HepG2 (cell line): ENCODE measurements around the gene SH3TC2. TPM values are rescaled to one million over a fixed set of nuclear protein-coding genes. Genes with fewer than 3 reads are reported as not detected.

ENCODE experiments used
- CHD2 ChIP-seq: IDR thresholded peaks from 2 replicates; pipeline ENCODE4 v1.6.1; 2011; ENCODE audit warnings: low read depth, low read length, improper control_type of control experiment
- FOXC1 ChIP-seq: sonication (generic); formaldehyde crosslinking; IDR thresholded peaks from 2 replicates; pipeline ENCODE4 v1.8.0; 2022; ENCODE audit warnings: mild to moderate bottlenecking, missing genetic modification reagents, borderline replicate concordance
- GABPA ChIP-seq, 2 experiments: IDR thresholded peaks; 2 replicates each; pipeline ENCODE4 v1.6.1; 2011 to 2016; ENCODE audit warnings: low read depth in 2 of 2, low read length in 1 of 2, missing biosample characterization in 1 of 2, missing genetic modification characterization in 1 of 2
- HDAC2 ChIP-seq: sonication (generic); formaldehyde crosslinking; IDR thresholded peaks from 2 replicates; pipeline ENCODE4 v1.4.0; 2020; ENCODE audit warnings: missing genetic modification reagents
- ISL2 ChIP-seq: sonication (generic); formaldehyde crosslinking; IDR thresholded peaks from 2 replicates; pipeline ENCODE4 v1.5.0; 2020; ENCODE audit warnings: missing genetic modification reagents
- KAT8 ChIP-seq: IDR thresholded peaks from 2 replicates; pipeline ENCODE4 v1.6.1; 2016; ENCODE audit warnings: missing genetic modification reagents, missing compliant biosample characterization
- KDM2A ChIP-seq: sonication (generic); formaldehyde crosslinking; IDR thresholded peaks from 2 replicates; pipeline ENCODE4 v1.4.0; 2020; ENCODE audit warnings: low read depth, missing genetic modification reagents, borderline replicate concordance
- MAFF ChIP-seq: IDR thresholded peaks from 2 replicates; pipeline ENCODE4 v1.6.1; 2011; ENCODE audit warnings: low read depth, low read length, improper control_type of control experiment
- MTF2 ChIP-seq: sonication (generic); formaldehyde crosslinking; IDR thresholded peaks from 2 replicates; pipeline ENCODE4 v1.5.0; 2020; ENCODE audit warnings: missing genetic modification reagents, borderline replicate concordance
- MYC ChIP-seq: sonication (generic); formaldehyde crosslinking; IDR thresholded peaks from 2 replicates; pipeline ENCODE4 v1.9.0; 2021; ENCODE audit warnings: missing genetic modification reagents, borderline replicate concordance
- PATZ1 ChIP-seq: sonication (generic); formaldehyde crosslinking; IDR thresholded peaks from 2 replicates; pipeline ENCODE4 v1.4.0; 2020; ENCODE audit warnings: missing genetic modification reagents
- PAWR ChIP-seq: sonication (generic); formaldehyde crosslinking; IDR thresholded peaks from 2 replicates; pipeline ENCODE4 v1.4.0; 2020; ENCODE audit warnings: missing genetic modification reagents, mild to moderate bottlenecking, borderline replicate concordance
- PHF21A ChIP-seq: sonication (generic); formaldehyde crosslinking; IDR thresholded peaks from 2 replicates; pipeline ENCODE4 v1.5.0; 2020; ENCODE audit warnings: mild to moderate bottlenecking, missing genetic modification reagents
- POLR2AphosphoS2 ChIP-seq: IDR thresholded peaks from 2 replicates; pipeline ENCODE4 v1.6.1; 2011; ENCODE audit warnings: low read depth, low read length, improper control_type of control experiment
- POLR2G ChIP-seq: fragments of 200-400 bp; formaldehyde crosslinking; IDR thresholded peaks from 2 replicates; pipeline ENCODE4 v1.6.1; 2018; ENCODE audit warnings: mild to moderate bottlenecking, low read depth, low read length, moderate library complexity
- RBM39 ChIP-seq: fragments of 200-400 bp; formaldehyde crosslinking; IDR thresholded peaks from one replicate; pipeline ENCODE4 v1.6.1; 2018; ENCODE audit warnings: antibody characterized with exemption, mild to moderate bottlenecking, low read depth, low read length; ENCODE audit not compliant: poor library complexity, severe bottlenecking
- SAP130 ChIP-seq: IDR thresholded peaks from 2 replicates; pipeline ENCODE4 v1.6.1; 2016; ENCODE audit warnings: low read depth
- SP5 ChIP-seq: IDR thresholded peaks from 2 replicates; pipeline ENCODE4 v1.6.1; 2016; ENCODE audit warnings: low read depth, borderline replicate concordance
- ZBTB1 ChIP-seq: sonication (generic); formaldehyde crosslinking; IDR thresholded peaks from 2 replicates; pipeline ENCODE4 v1.4.0; 2020; ENCODE audit warnings: missing genetic modification reagents, borderline replicate concordance
- ZBTB26 ChIP-seq: IDR thresholded peaks from 2 replicates; pipeline ENCODE4 v1.6.1; 2016; ENCODE audit warnings: missing compliant biosample characterization, missing genetic modification reagents, borderline replicate concordance
- ZNF121 ChIP-seq: sonication (generic); formaldehyde crosslinking; IDR thresholded peaks from 2 replicates; pipeline ENCODE4 v1.5.0; 2020; ENCODE audit warnings: mild to moderate bottlenecking, missing genetic modification reagents
- ZNF138 ChIP-seq: sonication (generic); formaldehyde crosslinking; IDR thresholded peaks from 2 replicates; pipeline ENCODE4 v1.5.0; 2020; ENCODE audit warnings: mild to moderate bottlenecking, low read depth, missing genetic modification reagents
- ZNF260 ChIP-seq: sonication (generic); formaldehyde crosslinking; IDR thresholded peaks from 2 replicates; pipeline ENCODE4 v1.4.0; 2020; ENCODE audit warnings: missing genetic modification reagents, low read depth, mild to moderate bottlenecking, borderline replicate concordance
- ZNF263 ChIP-seq: sonication (generic); formaldehyde crosslinking; IDR thresholded peaks from 2 replicates; pipeline ENCODE4 v1.4.0; 2020; ENCODE audit warnings: missing genetic modification reagents
- ZNF292 ChIP-seq: sonication (generic); formaldehyde crosslinking; IDR thresholded peaks from 2 replicates; pipeline ENCODE4 v1.8.1; 2022; ENCODE audit warnings: mild to moderate bottlenecking, low read depth, missing genetic modification reagents, borderline replicate concordance
- ZNF3 ChIP-seq: IDR thresholded peaks from 2 replicates; pipeline ENCODE4 v1.7.0; 2017; ENCODE audit warnings: inconsistent platforms
- ZNF614 ChIP-seq: IDR thresholded peaks from 2 replicates; pipeline ENCODE4 v1.6.1; 2018; ENCODE audit warnings: missing biosample characterization, missing genetic modification reagents, inconsistent platforms, borderline replicate concordance
- ZNF616 ChIP-seq: sonication (generic); formaldehyde crosslinking; IDR thresholded peaks from 2 replicates; pipeline ENCODE4 v1.5.0; 2020; ENCODE audit warnings: low read depth, mild to moderate bottlenecking, missing genetic modification reagents
- ZNF740 ChIP-seq: sonication (generic); formaldehyde crosslinking; IDR thresholded peaks from 2 replicates; pipeline ENCODE4 v1.4.0; 2020; ENCODE audit warnings: missing genetic modification reagents
- polyA plus RNA-seq, 8 experiments: library from polyadenylated mRNA; depleted of rRNA in 3 of 8; stranded (reverse) in 7 of 8; unstranded in 1 of 8; fragments of >200 nt; fragmentation: Illumina TruSeq in 4 of 8; extraction: Trizol in 4 of 8; gene quantifications; 2 replicates each; pipeline versions ENCODE4 v1.2.1 to v1.2.3, GENCODE V29; 2011 to 2016; ENCODE audit warnings: low read depth in 4 of 8, missing spikeins in 1 of 8, mixed read lengths in 1 of 8; ENCODE audit not compliant: insufficient read depth in 1 of 8
- total RNA-seq, 5 experiments: library from RNA; depleted of rRNA; stranded (reverse); fragments of >200 nt; fragmentation: Illumina TruSeq; extraction: Trizol; gene quantifications; 2 replicates each; pipeline ENCODE4 v1.2.3, GENCODE V29; 2016; ENCODE audit warnings: low read depth in 1 of 5

The SH3TC2 gene
- total and polyA plus RNA-seq, 2 of the 13 experiments (the other 11 are each of a cell fraction or from before 2014, with no cell fraction given) = 0.34 to 0.71 TPM

DNA sequence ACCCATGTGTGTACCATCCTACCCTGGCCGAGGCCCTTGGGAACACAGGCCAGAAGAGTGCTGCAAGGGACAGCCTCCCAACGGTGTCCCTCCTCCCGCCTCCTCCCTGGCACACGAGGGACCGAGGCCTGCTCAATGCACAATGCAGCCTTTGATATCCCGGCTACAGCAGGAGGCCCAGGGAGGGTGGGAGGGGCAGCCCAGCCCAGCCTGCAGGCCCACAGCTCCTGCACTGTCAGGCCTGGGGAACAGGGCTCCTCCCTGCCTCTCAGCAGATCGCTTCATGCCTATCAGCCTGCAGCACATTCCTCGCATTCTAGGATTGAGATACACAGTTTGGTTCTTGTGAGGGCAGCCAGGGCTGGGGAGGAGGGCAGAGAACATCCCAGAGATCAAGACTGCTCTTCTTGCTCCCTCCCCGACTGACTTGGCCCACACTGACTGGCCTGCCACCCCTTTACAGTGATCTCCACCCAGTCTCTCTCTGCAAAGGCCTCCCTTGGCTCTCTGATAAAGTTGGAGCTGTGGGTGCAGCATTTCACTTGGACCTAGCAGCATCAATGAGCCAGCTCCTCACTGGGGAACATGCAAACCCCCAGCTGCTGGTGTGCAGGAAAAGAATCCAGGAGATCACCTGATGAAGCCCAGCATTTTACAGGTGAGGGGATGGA is at the start of gene SH3TC2 (continued):
- TF ChIP-seq ZNF614 = 0 out of 2 replicates have a peak, but pooled peaks have one; percentile 9
- TF ChIP-seq ZNF616 (CRISPR knock-in tag) = no peak
- TF ChIP-seq SAP130 = 0 out of 2 replicates have a peak, but pooled peaks have one; percentile 13
- TF ChIP-seq ZBTB1 = no peak
- TF ChIP-seq ISL2 (CRISPR knock-in tag) = 0 out of 2 replicates have a peak, but pooled peaks have one; percentile 22
- no peak for TF ChIP-seq KAT8
- peak; percentile 65 for TF ChIP-seq PATZ1 (CRISPR knock-in tag)
- TF ChIP-seq ZNF121 (CRISPR knock-in tag) = peak; percentile 7; the same call in 1 of the 2 replicates
- TF ChIP-seq RBM39 = peak; percentile 23
- TF ChIP-seq SP5 = peak; percentile 90
- no peak for TF ChIP-seq POLR2G
- TF ChIP-seq FOXC1 (CRISPR knock-in tag) = no peak
- TF ChIP-seq ZNF3 (CRISPR knock-in tag) = no peak
- no peak for TF ChIP-seq ZBTB26 (CRISPR knock-in tag)
- peak; percentile 45; the same call in 1 of the 2 replicates for TF ChIP-seq KDM2A
- no peak for TF ChIP-seq MTF2 (CRISPR knock-in tag)
- no peak for TF ChIP-seq ZNF740 (CRISPR knock-in tag)
- TF ChIP-seq ZNF138 (CRISPR knock-in tag) = no peak
- TF ChIP-seq PHF21A (CRISPR knock-in tag) = 0 out of 2 replicates have a peak, but pooled peaks have one; percentile 48
- TF ChIP-seq PAWR = no peak
- no peak for TF ChIP-seq CHD2
- no peak for TF ChIP-seq HDAC2 (CRISPR knock-in tag)
- no peak for TF ChIP-seq POLR2AphosphoS2
- TF ChIP-seq ZNF292 (CRISPR knock-in tag) = peak; percentile 66; the same call in 1 of the 2 replicates
- peak; percentile 93 for TF ChIP-seq ZNF263
- peak; percentile 26; the same call in 1 of the 2 replicates for TF ChIP-seq MYC
- no peak for TF ChIP-seq GABPA (IDR thresholded peaks at IDR 0.05; ENCODE audit: low read depth, low read length)
- TF ChIP-seq GABPA (CRISPR knock-in tag; IDR thresholded peaks at IDR 0.05; ENCODE audit: low read depth) = no peak
- no peak for TF ChIP-seq MAFF
- TF ChIP-seq ZNF260 (CRISPR knock-in tag) = no peak
